Calu3 (cell line): ENCODE measurements around the gene MAPK8IP2. TPM values are rescaled to one million over a fixed set of nuclear protein-coding genes. Genes with fewer than 3 reads are reported as not detected.

ENCODE experiments used
- BruUV-seq: library from RNA; stranded (reverse); fragments of 400-500 nt; replicated peaks from 2 replicates; lab custom pipeline; 2021; lab: Mats Ljungman, UMichigan
- CTCF ChIA-PET: fragments of 300-600 bp; sonication (Branson Sonifier 250); formaldehyde crosslinking; loops from one replicate; lab custom pipeline; 2022; ENCODE audit warnings: antibody characterized with exemption; lab: Charles Lee
- DNase-seq: peaks from one replicate; pipeline ENCODE4 v3.0.0; 2022
- H3K27ac Mint-ChIP-seq: one replicate; pipeline ENCODE4 v1.8.0; 2022; ENCODE audit warnings: mixed read lengths; ENCODE audit not compliant: unreplicated experiment
- H3K27me3 Mint-ChIP-seq: one replicate; pipeline ENCODE4 v1.8.0; 2022; ENCODE audit warnings: mixed read lengths; ENCODE audit not compliant: unreplicated experiment
- H3K36me3 Mint-ChIP-seq: one replicate; pipeline ENCODE4 v1.8.0; 2022; ENCODE audit warnings: mild to moderate bottlenecking, moderate library complexity, mixed read lengths; ENCODE audit not compliant: insufficient read depth, unreplicated experiment
- H3K4me1 Mint-ChIP-seq: one replicate; pipeline ENCODE4 v1.8.0; 2022; ENCODE audit warnings: mild to moderate bottlenecking, low read depth, mixed read lengths; ENCODE audit not compliant: unreplicated experiment
- H3K4me3 Mint-ChIP-seq: one replicate; pipeline ENCODE4 v1.8.0; 2022; ENCODE audit warnings: mild to moderate bottlenecking, low read depth, moderate library complexity, mixed read lengths; ENCODE audit not compliant: unreplicated experiment
- H3K9me3 Mint-ChIP-seq: one replicate; pipeline ENCODE4 v1.8.0; 2022; ENCODE audit warnings: low read depth, mixed read lengths; ENCODE audit not compliant: unreplicated experiment
- intact Hi-C: fragments of 100-400 bp; cut with micrococcal nuclease; formaldehyde crosslinking; loops from one replicate; pipeline ENCODE4 v1.10.0; 2022; ENCODE audit not compliant: unreplicated experiment
- total RNA-seq: library from RNA; stranded (reverse); gene quantifications from 2 replicates; pipeline ENCODE4 v1.2.3, GENCODE V29; 2022
- TF ChIP-seq, protein P1 (sequence below): fragments of 200-600 bp; IDR thresholded peaks from one replicate; pipeline ENCODE4 v1.8.0; 2022; ENCODE audit warnings: antibody characterized with exemption; ENCODE audit not compliant: unreplicated experiment

Gene MAPK8IP2
- total RNA-seq, 1 experiment from 2014 or later = 2.9 TPM

DNA sequence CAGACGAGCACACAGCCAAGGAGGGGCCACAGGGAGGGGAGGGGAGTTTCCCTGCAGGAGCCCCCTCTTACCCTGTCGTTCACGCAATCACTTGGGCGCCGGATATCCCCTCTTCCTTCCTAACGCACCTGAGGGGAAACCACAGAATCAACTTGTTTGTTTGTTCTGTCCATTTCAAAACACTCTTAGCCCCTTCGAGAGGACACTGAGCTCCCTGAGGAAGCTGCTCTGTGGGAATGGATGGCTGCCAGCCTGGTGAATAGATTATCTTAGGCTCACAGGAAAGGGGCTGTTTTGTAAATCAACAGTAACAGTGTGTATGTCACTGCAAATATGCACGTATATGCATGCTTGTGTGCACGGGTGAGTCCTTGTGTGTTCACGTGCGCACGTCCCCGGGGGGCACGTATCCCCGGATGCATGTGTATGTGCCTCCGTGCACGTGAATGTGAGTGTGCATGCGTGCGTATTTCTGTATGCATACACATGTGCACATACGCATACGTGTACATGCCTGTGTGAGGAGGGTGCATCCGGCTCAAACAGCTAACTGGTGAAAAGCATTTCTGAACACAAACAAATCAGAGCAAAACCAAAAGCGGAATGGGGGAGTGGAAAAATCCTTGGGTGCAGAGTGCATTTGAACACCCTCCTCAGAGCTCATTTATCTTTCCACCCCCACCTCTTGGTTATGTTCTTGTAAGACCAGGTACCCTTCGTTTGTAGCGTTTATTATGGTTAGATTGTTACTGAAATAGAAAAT lies 20.2 kb downstream of the MAPK8IP2 start:
- Mint-ChIP-seq H3K27ac (peak overlapping the region; percentile 87), H3K9me3 (no peaks in the 10 kb centered on the region), H3K4me3 (peak overlapping the region; percentile 59), H3K36me3 (peaks cover 22% of the 10 kb centered on the region), H3K27me3 (peaks cover 9% of the 10 kb centered on the region), H3K4me1 (peaks cover 34% of the 10 kb centered on the region)
- TF ChIP-seq, protein P1, sequence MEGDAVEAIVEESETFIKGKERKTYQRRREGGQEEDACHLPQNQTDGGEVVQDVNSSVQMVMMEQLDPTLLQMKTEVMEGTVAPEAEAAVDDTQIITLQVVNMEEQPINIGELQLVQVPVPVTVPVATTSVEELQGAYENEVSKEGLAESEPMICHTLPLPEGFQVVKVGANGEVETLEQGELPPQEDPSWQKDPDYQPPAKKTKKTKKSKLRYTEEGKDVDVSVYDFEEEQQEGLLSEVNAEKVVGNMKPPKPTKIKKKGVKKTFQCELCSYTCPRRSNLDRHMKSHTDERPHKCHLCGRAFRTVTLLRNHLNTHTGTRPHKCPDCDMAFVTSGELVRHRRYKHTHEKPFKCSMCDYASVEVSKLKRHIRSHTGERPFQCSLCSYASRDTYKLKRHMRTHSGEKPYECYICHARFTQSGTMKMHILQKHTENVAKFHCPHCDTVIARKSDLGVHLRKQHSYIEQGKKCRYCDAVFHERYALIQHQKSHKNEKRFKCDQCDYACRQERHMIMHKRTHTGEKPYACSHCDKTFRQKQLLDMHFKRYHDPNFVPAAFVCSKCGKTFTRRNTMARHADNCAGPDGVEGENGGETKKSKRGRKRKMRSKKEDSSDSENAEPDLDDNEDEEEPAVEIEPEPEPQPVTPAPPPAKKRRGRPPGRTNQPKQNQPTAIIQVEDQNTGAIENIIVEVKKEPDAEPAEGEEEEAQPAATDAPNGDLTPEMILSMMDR = no peak
- CTCF ChIA-PET = interaction anchor here (0.5 to 2.9 kb wide), 18 partner anchors 21 to 324 kb away, joined by 3 to 30 read pairs (median 4); partner anchors contain the start of genes LMF2, MAPK8IP2, NCAPH2 and SCO2
- DNase-seq = peak; percentile 24
- intact Hi-C loops = loop anchor here (2.0 to 5.0 kb wide), 3 partner anchors 38 to 90 kb away; partner anchors contain the start of genes CHKB and TYMP
- no TSS peak for BruUV-seq

DNA sequence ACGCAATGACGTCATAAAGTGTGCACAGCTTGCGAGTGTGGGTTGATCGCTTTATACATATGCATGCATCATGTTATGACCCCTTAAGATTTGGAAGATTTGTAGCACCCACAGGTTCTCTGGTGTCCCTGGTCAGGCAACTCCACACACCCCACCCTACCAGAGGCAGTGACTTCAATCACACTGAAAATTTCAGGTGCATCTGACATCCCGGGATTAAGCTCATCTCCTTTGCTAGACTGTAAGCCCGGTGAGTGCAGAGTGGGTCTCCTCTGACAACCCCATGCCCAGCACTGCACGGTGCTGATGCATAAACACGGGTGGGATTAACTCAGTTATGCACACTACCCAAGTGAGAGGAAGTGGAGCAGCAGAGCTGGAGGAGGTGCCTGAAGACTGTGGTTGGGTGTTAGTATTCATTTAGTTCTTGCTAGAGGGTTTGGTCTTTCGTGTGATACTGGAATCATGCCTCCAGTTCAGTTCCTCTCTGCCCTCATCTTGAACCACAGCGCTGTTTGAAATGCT lies 20.8 kb downstream of the MAPK8IP2 start:
- TF ChIP-seq, protein P1 = no peak
- Mint-ChIP-seq H3K9me3 (no peaks in the 10 kb centered on the region), H3K27ac (peak overlapping the region; percentile 87), H3K4me1 (peaks cover 37% of the 10 kb centered on the region), H3K36me3 (peaks cover 22% of the 10 kb centered on the region), H3K27me3 (peaks cover 9% of the 10 kb centered on the region), H3K4me3 (peak overlapping the region; percentile 59)
- intact Hi-C loops = loop anchor here (2.0 to 5.0 kb wide), 3 partner anchors 39 to 91 kb away; partner anchors contain the start of genes CHKB and TYMP
- no peak for DNase-seq
- CTCF ChIA-PET = interaction anchor here (0.5 to 2.9 kb wide), 7 partner anchors 58 to 220 kb away, joined by 3 to 30 read pairs (median 10); partner anchors contain the start of genes LMF2, NCAPH2, SCO2 and SYCE3
- BruUV-seq = no TSS peak

DNA sequence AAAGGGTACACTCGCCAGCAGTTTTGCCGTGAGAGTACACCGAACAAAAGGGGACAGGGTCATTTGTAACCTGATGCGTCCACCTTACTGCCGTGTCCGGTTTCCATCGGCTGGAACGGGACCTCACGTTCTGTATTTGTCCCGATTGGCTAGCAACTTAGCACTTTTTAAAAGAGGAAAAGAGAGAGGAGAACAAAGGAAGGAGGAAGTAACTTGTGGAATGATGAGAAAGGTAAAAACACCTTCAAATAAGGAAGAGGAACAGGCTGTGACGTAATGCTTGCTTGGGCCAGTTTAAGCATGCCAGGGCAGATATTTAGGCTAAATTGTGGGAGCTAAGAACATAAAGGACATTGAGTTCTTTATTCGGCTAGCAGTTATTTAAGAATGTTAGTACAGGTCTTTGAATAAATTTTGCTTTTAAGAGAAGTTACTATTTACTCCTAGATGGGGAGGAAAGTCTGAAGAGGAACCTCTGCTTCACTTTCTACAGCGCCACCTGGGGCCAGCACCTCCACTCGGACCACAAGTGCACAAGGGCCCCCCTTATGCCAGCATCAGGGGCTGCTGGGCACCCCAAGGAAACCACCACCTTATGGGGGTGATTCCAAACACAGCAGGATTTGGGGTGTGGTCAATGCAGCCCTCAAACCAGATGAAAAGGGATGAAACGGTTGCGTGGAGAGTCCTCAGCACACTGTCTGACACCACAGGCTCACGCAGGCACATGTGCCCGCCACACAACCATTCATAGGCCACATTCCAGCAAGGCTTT lies 21.5 kb downstream of the MAPK8IP2 start:
- H3K4me1 Mint-ChIP-seq = peaks cover 41% of the 10 kb centered on the region
- H3K27me3 Mint-ChIP-seq = peaks cover 9% of the 10 kb centered on the region
- BruUV-seq = TSS peak; percentile 95
- DNase-seq = peak; percentile 34
- peak overlapping the region; percentile 87 for H3K27ac Mint-ChIP-seq
- peaks cover 24% of the 10 kb centered on the region for H3K36me3 Mint-ChIP-seq
- peak overlapping the region; percentile 59 for H3K4me3 Mint-ChIP-seq
- intact Hi-C loops = loop anchor here (2.0 to 5.0 kb wide), 3 partner anchors 40 to 91 kb away; partner anchors contain the start of genes CHKB and TYMP
- H3K9me3 Mint-ChIP-seq = no peaks in the 10 kb centered on the region
- TF ChIP-seq, protein P1 = peak; percentile 42
- CTCF ChIA-PET = interaction anchor here (1.0 to 2.9 kb wide), 3 partner anchors 59 to 97 kb away, joined by 5 to 30 read pairs (median 12); partner anchors contain the start of genes SCO2 and SYCE3
